GM21825 (cell line): ENCODE measurements around the gene ANKRD29.

Source experiments
- ATAC-seq: cut with Tn5 transposase; IDR thresholded peaks from one replicate; pipeline ENCODE4 v1.9.1; 2021; ENCODE audit warnings: mild to moderate bottlenecking, moderate library complexity; ENCODE audit not compliant: unreplicated experiment

Gene ANKRD29

GRCh38 chr18:23684515-23685197 is 21.9 kb upstream of the ANKRD29 start:
- no peak for ATAC-seq

GRCh38 chr18:23683671-23684070 is 21.0 kb upstream of the ANKRD29 start:
- no peak for ATAC-seq

- ATAC-seq: no peak
These were observed 20.4 kb upstream of the ANKRD29 start for GRCh38 chr18:23683155-23683554.

GRCh38 chr18:23682472-23682871 is 19.8 kb upstream of the ANKRD29 start:
- no peak for ATAC-seq

- no peak for ATAC-seq
These were observed 19.3 kb upstream of the ANKRD29 start for GRCh38 chr18:23682045-23682444.

GRCh38 chr18:23675896-23676295 is 13.2 kb upstream of the ANKRD29 start:
- no peak for ATAC-seq

GRCh38 chr18:23675236-23675635 is 12.5 kb upstream of the ANKRD29 start:
- no peak for ATAC-seq

- ATAC-seq: no peak
These were observed 11.0 kb upstream of the ANKRD29 start for GRCh38 chr18:23673725-23674124.

GRCh38 chr18:23671564-23671963 is 8.9 kb upstream of the ANKRD29 start:
- ATAC-seq: no peak

GRCh38 chr18:23669804-23670405 is 7.2 kb upstream of the ANKRD29 start:
- no peak for ATAC-seq

GRCh38 chr18:23669202-23669766 is 6.6 kb upstream of the ANKRD29 start:
- no peak for ATAC-seq

- no peak for ATAC-seq
These were observed 6.0 kb upstream of the ANKRD29 start for GRCh38 chr18:23668731-23669130.

GRCh38 chr18:23667114-23667513 is 4.4 kb upstream of the ANKRD29 start:
- no peak for ATAC-seq

GRCh38 chr18:23664674-23665073 is 2.0 kb upstream of the ANKRD29 start:
- no peak for ATAC-seq

GRCh38 chr18:23661735-23662308 is 889 bp downstream of the ANKRD29 start:
- no peak for ATAC-seq

GRCh38 chr18:23658285-23658684 is 4.4 kb downstream of the ANKRD29 start:
- no peak for ATAC-seq

- no peak for ATAC-seq
These were observed 10.5 kb downstream of the ANKRD29 start for GRCh38 chr18:23652232-23652631.

GRCh38 chr18:23650968-23651927 is 11.5 kb downstream of the ANKRD29 start:
- no peak for ATAC-seq

- ATAC-seq: no peak
These were observed 13.6 kb downstream of the ANKRD29 start for GRCh38 chr18:23648940-23649607.

GRCh38 chr18:23648456-23648855 is 14.3 kb downstream of the ANKRD29 start:
- ATAC-seq: no peak
